Jurkat, Clone E6-1 (cell line): ENCODE results near the gene AUTS2.

Source experiments
- DNase-seq: peaks from one replicate; pipeline ENCODE4 v3.0.0-alpha.2; 2011; ENCODE audit warnings: low read depth, low spot score
- H3K4me3 ChIP-seq: 2 replicates; pipeline ENCODE4 v1.5.1; 2011; ENCODE audit warnings: mild to moderate bottlenecking, low read length, control low read depth, moderate library complexity

AUTS2 gene

DNA sequence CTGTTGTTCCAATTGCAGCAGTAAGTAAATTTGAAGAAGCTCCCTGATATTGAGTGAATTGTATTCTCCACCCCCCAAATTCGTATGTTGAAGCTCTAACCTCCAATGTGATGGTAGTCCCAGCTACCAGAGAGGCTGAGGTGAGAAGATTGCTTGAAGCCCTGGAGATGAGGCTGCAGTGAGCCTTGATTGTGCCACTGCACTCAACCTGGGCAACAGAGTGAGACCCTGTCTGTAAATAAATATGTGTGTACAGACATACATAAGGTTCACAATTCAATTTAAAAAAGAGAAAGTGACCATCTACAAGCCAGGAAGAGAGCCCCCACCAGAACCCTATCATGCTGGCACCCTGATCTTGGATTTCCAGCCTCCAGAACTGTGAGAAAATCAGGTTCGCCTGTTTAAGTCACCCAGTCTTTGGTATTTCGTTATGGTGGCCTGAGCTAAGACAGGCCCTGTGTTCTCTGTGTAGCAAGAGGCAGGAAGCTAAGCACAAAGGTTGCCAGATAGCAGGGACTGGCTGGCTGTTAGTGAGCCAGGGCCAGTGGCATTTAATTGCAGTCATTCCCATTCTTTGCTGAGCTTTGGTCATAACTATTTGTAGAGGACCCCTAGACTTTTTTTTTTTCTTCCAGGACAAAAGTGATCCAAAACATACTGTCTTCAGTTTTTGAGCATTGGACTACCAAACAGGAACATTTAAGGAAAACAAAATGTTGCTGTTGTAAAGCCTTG is 45.6 kb downstream of the AUTS2 start:
- H3K4me3 ChIP-seq = no peak overlapping the region
- DNase-seq = no peak

DNA sequence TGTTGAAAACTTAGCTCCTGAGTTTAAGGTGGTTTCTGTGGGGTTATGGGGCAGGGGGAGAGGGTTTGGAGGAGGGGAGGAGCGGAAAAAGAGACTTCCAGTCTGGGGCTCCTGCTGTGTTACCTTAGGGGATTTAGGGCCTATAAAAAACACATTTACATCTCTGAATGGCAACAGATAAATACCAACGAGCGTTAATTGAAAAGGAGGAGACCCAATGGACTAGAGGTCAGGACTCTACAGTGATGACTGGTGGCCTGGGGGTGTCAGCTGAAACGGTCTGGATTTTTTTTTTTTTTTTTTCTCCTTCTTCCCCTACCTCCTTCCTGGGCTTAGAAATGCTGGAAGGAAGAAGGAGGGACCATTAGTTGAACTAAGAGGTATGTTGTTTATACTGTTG is 47.4 kb downstream of the AUTS2 start:
- no peak overlapping the region for H3K4me3 ChIP-seq
- no peak for DNase-seq

DNA sequence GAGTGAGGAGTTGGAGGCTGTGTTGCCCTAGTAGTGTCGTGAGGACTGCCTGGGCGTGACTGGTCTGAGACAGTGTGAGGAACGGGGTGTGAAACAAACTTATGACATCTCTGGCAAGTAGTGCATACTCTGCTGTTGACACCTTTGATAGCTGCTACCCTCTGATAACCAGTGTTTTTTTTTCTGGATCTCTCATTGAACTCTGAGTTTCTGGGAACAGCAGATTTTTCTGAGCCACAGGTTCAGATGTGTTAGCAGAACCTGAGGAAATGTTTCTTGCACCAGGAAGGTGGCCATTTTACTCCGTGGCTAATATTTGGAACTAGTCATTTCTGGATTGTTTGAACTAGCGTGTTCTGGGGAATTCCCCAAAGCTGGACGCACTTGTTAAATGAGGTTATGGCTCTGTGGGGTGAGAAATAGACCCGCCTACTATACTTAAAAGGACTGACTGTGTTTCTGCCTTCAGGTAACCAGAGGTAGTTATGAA is 52.9 kb downstream of the AUTS2 start:
- DNase-seq = no peak
- H3K4me3 ChIP-seq = no peak overlapping the region

DNA sequence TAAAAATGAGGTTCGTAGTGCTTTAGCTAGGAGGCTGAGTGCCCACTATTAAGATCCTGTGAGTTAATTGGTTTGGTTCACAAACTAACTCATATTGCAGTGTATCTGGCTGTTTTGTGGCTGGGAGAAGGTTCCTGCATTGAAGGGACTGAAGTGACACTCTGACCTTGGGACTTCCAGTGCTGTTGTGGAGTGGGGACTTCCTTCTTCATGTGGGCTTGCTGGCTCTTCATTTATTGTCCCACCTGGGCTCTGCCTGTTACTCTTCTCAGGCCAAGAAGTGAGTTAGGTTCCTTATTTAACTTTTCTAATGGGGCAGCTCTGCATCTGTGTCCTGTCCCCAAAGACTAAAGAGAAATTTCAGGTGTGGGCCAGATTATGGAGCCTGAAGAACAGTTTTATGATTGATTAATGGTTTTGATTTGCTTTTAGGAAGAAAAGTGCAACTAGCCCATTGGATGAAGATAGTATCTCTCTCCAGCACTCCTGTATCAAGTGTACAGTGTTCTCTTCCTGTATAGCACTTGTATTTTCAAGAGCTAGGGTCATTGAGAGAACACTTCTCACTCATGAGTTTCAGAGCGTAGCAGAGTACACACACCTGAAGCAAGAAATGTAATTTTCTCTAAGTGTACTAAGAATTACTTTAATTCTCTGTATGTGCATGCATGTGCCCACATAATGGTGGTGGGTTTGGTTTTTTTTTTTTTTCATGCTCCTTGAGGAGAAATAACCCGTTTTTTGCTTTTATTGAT is 54.8 kb downstream of the AUTS2 start:
- DNase-seq = no peak

DNA sequence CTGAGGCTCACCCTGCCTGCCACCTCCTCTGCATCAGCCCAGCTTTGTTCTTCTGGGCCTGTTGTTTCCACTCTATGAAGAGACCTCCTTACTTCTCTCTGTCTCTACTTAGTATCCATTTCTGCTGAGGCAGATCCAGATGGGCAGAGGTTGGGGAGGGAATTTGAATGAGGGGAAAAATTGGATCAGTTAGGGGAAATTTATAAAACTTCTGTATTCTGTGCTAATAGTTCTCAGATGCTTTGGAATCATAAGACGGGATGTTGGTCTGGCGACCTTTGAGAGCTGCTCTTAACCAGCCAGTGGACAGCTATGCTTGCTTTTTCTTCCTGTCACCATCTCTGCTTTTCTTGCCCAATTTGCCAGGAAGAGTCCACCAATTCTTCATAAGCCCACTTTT is 55.5 kb downstream of the AUTS2 start:
- H3K4me3 ChIP-seq = no peak overlapping the region

More for the DNA sequence above, 54.8 kb downstream of the AUTS2 start:
- H3K4me3 ChIP-seq = no peak overlapping the region

DNA sequence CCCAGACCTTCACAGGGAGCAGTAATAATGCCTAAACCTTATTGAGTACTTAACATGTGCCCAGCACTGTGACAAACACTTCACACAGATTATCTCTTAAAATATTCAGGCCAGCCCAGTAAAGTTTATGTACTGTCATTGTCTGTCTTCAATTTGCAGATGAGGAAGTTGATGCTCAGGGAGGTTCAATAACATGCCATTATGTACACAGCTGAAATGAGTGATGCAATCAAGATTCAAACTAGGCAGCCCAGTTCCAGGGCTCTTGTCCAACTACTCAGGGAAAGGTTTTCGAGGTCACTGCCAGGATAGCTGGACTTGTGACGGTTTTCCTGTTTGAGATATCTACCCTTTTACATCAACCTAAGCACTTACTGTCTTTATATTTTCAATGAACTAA is 56.1 kb downstream of the AUTS2 start:
- no peak for DNase-seq
- no peak overlapping the region for H3K4me3 ChIP-seq

More for the DNA sequence above, 55.5 kb downstream of the AUTS2 start:
- DNase-seq = no peak

DNA sequence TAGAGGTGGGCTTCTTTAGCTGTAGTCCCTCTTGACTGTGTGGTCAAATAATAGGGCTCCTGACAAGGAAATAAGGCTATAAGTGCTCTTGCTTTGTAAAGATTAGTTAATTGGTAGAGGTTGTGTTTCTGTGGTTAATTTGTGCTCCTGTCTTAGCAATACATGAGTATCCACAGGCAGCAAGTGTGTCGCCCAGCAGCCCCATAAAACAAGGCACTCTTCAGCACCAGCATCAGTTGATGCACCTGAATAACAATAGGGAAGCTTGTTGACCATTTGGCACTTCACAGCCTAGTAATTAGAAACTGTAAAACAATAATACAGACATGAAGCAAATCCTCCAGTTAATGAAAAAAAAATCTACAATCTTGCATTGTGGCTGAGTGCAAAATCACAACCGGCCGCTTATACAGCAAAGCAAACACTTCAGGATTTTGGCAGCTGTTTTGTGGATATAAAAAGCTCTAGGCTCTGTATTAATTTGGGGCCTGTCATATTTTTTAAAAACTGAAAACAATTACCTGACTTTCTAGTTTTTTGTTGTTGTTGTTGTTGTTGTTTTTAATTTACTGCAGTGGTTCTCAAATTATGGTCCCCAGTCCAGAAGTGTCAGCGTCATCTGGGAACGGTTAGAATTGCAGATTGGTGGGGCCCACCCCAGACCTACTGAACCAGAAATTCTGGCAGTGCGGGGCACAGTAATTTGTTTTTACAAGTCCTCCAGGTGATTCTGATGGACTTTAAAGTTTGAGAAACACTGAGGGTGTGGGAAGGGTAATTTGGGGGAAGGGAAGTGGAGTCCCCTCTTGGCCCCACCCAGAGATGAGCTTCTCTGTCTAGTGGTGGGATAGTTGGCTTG is 56.8 kb downstream of the AUTS2 start:
- DNase-seq = no peak
- H3K4me3 ChIP-seq = no peak overlapping the region

DNA sequence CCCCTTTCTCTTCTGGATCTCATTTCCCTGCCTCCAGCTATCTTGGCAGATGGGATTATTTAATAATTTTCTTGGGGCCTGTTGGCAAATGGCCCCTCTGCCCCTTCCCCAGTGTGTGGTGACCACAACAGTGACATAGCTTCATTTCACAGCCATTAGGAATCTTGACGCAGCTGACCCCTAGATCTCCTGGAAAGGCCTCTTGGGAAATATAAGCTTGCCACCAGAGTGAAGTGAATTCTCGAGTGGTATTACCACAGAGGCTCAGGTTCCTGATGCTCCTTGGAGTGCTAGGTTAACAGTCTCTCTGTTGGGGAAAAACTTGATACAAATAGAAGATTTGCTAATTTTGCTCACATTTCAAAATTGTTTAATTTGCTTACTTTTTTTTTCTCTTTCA is 57.8 kb downstream of the AUTS2 start:
- no peak overlapping the region for H3K4me3 ChIP-seq
- DNase-seq = no peak

DNA sequence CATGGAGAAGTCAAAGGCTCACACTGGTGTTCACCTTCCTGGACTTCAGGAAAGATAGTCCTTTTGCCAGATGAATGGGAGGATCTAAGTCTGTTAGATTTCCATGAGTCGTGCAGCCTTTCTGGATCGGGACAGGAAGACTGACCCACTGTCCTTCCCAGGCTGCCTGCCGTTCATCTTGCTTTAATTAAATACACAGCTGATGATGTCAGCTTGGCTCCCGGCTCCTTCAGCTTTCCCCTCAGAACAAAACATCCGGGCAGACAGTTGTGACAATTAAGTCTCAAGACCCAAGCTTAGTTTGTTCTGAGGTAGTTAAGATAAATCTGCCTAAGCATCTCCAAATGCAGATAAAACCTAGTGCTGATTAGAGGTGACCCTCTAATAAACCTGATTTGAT is 58.6 kb downstream of the AUTS2 start:
- DNase-seq = no peak
- H3K4me3 ChIP-seq = no peak overlapping the region

DNA sequence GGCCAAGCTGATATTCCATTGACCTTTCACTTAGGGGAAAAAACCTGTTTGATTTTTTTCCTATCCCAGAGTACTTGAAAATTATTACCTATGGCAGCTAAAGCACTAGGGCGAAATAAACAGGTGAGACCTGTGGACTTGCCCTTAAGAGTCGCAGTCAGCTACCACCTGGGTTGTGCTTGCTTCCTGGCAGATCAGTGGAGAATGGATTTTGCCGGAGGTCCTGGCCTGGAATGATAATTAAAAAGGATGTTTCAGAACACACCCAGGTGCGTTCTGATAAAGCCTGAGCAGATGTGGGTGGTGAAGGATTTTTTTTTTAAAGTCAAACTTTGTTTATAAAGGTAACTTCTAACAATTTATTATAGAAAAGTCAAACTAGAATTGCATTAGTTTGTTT is 59.1 kb downstream of the AUTS2 start:
- DNase-seq = no peak

DNA sequence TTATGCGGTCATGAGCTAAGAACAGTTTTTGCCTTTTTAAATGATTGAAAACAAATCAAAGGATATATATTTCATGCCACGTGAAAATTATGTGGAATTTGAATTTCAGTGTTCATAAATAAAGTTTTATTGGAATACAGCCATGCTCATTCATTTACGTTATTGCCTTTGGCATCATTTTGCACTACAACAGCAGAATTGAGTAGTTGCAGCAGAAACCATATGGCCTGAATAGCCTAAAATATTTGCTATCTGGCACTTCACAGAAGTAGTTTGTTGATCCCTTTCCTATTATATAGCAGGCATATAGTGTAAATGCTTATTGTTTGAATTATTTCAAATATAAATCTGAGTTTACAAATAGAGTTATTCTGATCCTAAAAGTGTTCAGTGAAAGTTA is 59.7 kb downstream of the AUTS2 start:
- no peak for DNase-seq
- H3K4me3 ChIP-seq = no peak overlapping the region

More for the DNA sequence above, 59.1 kb downstream of the AUTS2 start:
- no peak overlapping the region for H3K4me3 ChIP-seq

DNA sequence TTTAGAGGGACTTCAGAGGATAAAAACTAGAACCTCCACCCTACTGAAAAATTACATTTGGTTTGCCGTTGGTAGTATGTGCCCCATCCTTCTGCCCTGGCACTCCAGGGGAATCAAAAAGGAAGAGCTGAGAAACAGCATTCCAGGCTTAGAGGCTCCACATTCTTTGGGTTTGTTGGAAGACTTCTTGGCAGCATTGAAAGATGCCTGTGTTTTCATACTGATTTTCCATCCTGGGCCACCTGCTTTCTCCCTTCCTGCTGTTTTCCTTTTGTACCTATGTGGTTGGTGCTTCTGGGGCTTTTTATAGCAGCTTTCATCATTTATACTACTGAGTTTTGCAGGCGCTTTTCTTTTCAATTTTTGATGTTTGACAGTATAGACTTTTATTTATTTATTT is 61.7 kb downstream of the AUTS2 start:
- no peak overlapping the region for H3K4me3 ChIP-seq
- DNase-seq = no peak

DNA sequence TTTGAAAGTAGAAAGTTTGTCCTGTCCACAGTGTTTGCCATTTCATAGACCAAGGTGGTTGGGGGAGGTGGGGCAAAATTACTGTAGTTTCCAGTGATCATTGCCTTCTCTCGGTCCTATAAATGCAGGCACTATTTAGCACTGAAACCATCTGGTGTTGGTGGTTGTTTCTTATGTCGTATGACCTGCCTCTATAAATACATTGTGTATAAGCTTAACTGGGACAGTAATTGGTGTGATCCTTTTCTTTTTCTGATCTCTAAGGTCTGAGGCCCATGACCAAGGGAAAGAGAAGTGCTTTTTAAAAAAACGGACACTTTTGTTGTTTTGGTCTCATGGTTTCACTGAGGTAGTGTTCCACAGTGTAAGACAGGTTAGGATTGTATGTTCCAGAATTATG is 63.1 kb downstream of the AUTS2 start:
- H3K4me3 ChIP-seq = no peak overlapping the region
- no peak for DNase-seq

DNA sequence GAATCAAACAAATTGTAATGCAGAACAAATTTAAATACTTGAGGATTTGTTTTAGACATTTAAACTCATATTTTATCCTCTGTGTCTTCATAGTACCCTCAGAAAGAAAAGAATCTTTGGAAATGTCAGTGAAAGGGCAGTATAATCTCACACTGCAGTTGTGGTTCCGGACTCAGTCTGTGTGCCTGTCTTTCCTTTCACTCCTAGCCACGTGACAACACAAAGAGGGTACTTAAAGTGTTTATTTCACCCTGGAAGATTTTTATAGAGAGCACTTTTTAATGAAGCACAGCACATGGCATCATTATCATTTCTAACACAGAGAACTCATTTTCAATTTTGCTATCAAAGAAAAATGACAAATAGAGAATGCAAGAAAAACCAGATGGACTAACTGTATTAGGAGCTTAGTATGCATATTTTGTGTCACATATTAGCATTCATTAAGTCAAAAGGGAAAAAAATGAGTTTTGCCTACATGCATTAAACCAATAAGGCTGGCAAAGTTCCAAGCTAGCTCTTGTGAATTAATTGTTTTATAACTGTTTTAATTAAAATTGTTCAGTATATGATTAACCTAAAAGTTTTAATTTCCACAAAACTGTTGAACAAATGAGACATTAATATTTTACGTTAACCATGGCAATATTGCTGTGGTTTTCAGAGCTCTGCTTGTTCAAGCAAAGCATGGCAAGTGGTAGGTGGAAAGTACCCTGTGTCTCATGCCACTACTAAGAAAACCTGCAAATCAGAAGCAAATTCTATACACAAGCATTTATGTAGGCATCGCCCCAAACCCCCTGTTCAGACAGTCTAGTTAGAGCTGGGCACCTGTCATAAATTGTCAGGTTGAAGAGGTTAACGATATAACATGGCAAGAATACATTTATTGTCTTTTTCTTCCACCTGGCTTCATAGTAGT is 65.9 kb downstream of the AUTS2 start:
- no peak overlapping the region for H3K4me3 ChIP-seq
- no peak for DNase-seq

DNA sequence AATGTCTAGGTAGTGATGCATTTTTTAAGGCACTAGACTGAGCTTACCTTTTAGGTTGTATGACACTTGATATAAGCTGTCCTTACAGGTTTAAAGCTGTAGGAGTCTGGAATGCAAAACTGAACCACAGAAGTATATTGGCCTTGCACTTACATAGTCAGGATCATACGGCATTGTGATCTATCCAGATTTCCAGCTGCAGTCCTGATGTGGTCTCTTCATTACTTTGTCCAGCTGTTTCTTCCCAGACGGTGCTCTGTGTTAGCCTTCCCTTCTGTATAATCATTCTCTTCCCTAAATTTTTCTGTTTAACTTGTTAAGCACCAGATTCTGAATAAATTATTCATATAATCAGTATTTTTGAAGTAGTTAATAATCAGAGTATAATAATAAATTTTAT is 67.1 kb downstream of the AUTS2 start:
- DNase-seq = no peak
- H3K4me3 ChIP-seq = no peak overlapping the region

DNA sequence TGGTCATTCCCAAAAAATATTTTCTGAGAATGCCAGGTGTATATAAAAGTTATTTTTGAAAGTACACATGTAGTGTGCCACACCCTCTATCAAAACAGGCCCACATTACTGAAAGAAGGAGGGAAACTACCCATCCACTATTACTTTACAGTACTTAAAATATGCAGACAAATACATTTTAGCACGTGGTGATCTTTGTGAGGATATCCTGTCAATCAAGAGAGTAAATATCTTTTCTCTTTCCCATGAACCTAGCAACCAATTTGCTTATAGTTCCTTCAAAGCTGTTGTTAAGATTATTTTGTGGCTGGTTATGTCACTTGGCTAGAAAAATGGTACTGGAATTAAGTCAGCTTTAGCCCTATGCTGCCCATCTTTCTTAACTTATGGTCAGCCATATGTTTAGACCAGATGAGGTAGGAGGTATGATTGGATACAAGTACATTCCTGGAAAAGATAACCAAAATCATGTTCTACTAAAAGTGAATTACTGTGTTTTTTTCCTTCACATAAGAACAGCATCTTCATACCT is 70.1 kb downstream of the AUTS2 start:
- no peak overlapping the region for H3K4me3 ChIP-seq
- no peak for DNase-seq

DNA sequence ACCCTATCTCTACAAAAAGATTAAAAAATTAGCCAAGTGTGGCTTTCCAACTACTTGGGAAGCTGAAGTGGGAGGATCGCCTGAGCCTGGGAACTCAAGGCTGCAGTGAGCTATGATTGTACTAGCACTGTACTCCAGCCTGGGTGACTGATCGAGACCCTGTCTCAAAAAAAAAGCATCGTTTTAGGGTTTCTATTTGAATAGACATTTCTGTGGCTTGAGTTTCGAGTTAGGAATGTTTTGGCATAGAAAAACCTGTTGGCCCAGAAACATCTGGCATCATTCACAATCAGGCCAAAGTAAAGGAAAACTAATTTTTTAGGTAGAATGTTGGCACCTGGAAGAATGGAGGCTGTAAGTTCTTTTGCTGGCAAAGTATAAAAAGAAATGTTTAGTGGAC is 72.4 kb downstream of the AUTS2 start:
- no peak for DNase-seq
- H3K4me3 ChIP-seq = no peak overlapping the region

DNA sequence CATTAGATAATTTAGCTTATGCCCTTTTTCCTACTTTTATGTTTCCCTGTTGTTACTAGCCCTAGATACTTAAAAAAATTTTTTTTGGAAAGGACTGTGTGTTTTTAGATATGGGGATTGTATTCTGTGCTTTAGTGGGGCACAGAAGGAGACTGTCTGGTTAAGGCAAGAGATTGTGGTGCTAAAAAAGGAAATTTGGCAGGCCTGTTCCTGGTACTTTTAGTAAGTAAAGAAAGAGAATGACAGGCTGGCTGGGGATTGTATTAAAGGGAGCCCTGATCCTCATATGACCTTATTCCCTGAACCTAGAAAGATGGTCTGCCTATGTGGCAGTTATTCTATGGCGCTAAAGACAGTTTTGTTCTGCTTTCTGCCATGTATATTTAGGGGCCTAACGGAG is 74.8 kb downstream of the AUTS2 start:
- no peak overlapping the region for H3K4me3 ChIP-seq
- no peak for DNase-seq
